Stimulated activated CD8-positive, alpha-beta memory T cell treated with anti-CD3 and anti-CD28 coated beads, Interleukin-12 subunit alpha, Interleukin-12 subunit beta, amount 100 ng/mL, for 24 hours (primary cell): ENCODE results near the gene PPP6C.
"Not testable (repeated sequence)": the region's sequence is repeated elsewhere in the genome, so short reads cannot be mapped to it uniquely, and the experiment has no call there.

ENCODE experiments used
- DNase-seq: peaks from one replicate; pipeline ENCODE4 v3.0.0-alpha.2; 2020; ENCODE audit errors: extremely low read depth

Gene PPP6C

GRCh38 chr9:125142560-125143376, 46.8 kb downstream of the PPP6C start:
- no peak for DNase-seq

GRCh38 chr9:125141751-125142150, 47.9 kb downstream of the PPP6C start:
- no peak for DNase-seq

GRCh38 chr9:125141251-125141650, 48.4 kb downstream of the PPP6C start:
- DNase-seq = no peak

GRCh38 chr9:125140576-125140975, 49.0 kb downstream of the PPP6C start:
- no peak for DNase-seq

- DNase-seq = no peak
Observed at GRCh38 chr9:125137200-125137599, 52.4 kb downstream of the PPP6C start.

GRCh38 chr9:125134976-125135375, 54.6 kb downstream of the PPP6C start:
- no peak for DNase-seq

GRCh38 chr9:125133403-125134329, 55.9 kb downstream of the PPP6C start:
- DNase-seq = no peak

- DNase-seq = no peak
Observed at GRCh38 chr9:125131778-125132177, 57.8 kb downstream of the PPP6C start.

- DNase-seq = peak; percentile 42
Observed at GRCh38 chr9:125126019-125126746, 63.4 kb downstream of the PPP6C start.

GRCh38 chr9:125125523-125125922, 64.1 kb downstream of the PPP6C start:
- DNase-seq = no peak

- DNase-seq = no peak
Observed at GRCh38 chr9:125121146-125121545, 68.5 kb downstream of the PPP6C start.

GRCh38 chr9:125119643-125120286, 69.8 kb downstream of the PPP6C start:
- DNase-seq = no peak

- not testable (repeated sequence) for DNase-seq
Observed at GRCh38 chr9:125118696-125119095, 70.9 kb downstream of the PPP6C start.

GRCh38 chr9:125114503-125114902, 75.1 kb downstream of the PPP6C start:
- DNase-seq = not testable (repeated sequence)

- no peak for DNase-seq
Observed at GRCh38 chr9:125110464-125110863, 79.1 kb downstream of the PPP6C start.

GRCh38 chr9:125108541-125108940, 81.1 kb downstream of the PPP6C start:
- DNase-seq = not testable (repeated sequence)

- DNase-seq = no peak
Observed at GRCh38 chr9:125106285-125106893, 83.2 kb downstream of the PPP6C start.

GRCh38 chr9:125103770-125104460, 85.7 kb downstream of the PPP6C start:
- DNase-seq = no peak

GRCh38 chr9:125103021-125103420, 86.6 kb downstream of the PPP6C start:
- no peak for DNase-seq

- DNase-seq = no peak
Observed at GRCh38 chr9:125100822-125101221, 88.8 kb downstream of the PPP6C start.
